K562 (cell line): ENCODE measurements around the gene LMBR1L. TPM values are rescaled to one million over a fixed set of nuclear protein-coding genes. Genes with fewer than 3 reads are reported as not detected.

Experiments
- CTCF ChIP-seq, 3 experiments: IDR thresholded peaks in 2 of 3; conservative IDR thresholded peaks in 1 of 3; 2 replicates each; pipeline ENCODE4 v1.5.1; 2011 to 2012; ENCODE audit warnings: low read length in 3 of 3, mild to moderate bottlenecking in 3 of 3, control low read depth in 2 of 3, improper control_type of control experiment in 1 of 3, inconsistent platforms in 1 of 3, low read depth in 1 of 3, mixed read lengths in 1 of 3, moderate library complexity in 1 of 3; ENCODE audit not compliant: insufficient read depth in 2 of 3
- CXXC5 ChIP-seq: fragments of 250-450 bp; sonication (Bioruptor Pico); IDR thresholded peaks from 2 replicates; pipeline ENCODE4 v1.8.0; 2022; ENCODE audit warnings: inconsistent platforms, mild to moderate bottlenecking, moderate library complexity
- DDX20 ChIP-seq: fragments of 450-650 bp; IDR thresholded peaks from 2 replicates; pipeline ENCODE4 v1.6.1; 2016; ENCODE audit warnings: missing genetic modification characterization, low read depth, mild to moderate bottlenecking, missing compliant biosample characterization, moderate library complexity
- DNMT1 ChIP-seq: fragments of 450-650 bp; IDR thresholded peaks from 2 replicates; pipeline ENCODE4 v1.6.1; 2016; ENCODE audit warnings: antibody characterized with exemption, mild to moderate bottlenecking
- E2F4 ChIP-seq: sonication (generic); formaldehyde crosslinking; IDR thresholded peaks from 2 replicates; pipeline ENCODE4 v1.8.0; 2022; ENCODE audit warnings: mild to moderate bottlenecking, low read depth, missing genetic modification reagents
- HDAC1 ChIP-seq, 2 experiments: fragments of 450-650 bp; IDR thresholded peaks; 2 replicates each; pipeline ENCODE4 v1.6.1; 2016 to 2017; ENCODE audit warnings: inconsistent platforms in 1 of 2, mild to moderate bottlenecking in 1 of 2, moderate library complexity in 1 of 2
- HMG20B ChIP-seq: fragments of 250-450 bp; sonication (Bioruptor Pico); IDR thresholded peaks from 2 replicates; pipeline ENCODE4 v1.5.0; 2021; ENCODE audit warnings: mild to moderate bottlenecking
- KAT8 ChIP-seq: fragments of 450-650 bp; IDR thresholded peaks from 2 replicates; pipeline ENCODE4 v1.6.1; 2016; ENCODE audit warnings: low read depth, mild to moderate bottlenecking
- KLF10 ChIP-seq: fragments of 250-450 bp; sonication (Bioruptor Pico); IDR thresholded peaks from 2 replicates; pipeline ENCODE4 v1.6.1; 2021; ENCODE audit warnings: matching md5 sums
- LEF1 ChIP-seq: fragments of 450-650 bp; IDR thresholded peaks from 2 replicates; pipeline ENCODE4 v1.6.1; 2016; ENCODE audit warnings: mild to moderate bottlenecking
- MIER1 ChIP-seq: fragments of 450-650 bp; IDR thresholded peaks from 2 replicates; pipeline ENCODE4 v1.6.1; 2016; ENCODE audit warnings: antibody characterized with exemption, mild to moderate bottlenecking, low read depth
- MYC ChIP-seq, 2 experiments: fragments of 250-450 bp in 1 of 2; sonication (Bioruptor Pico) in 1 of 2; IDR thresholded peaks; 2 replicates each; pipeline versions ENCODE4 v1.5.1 to v1.6.1; 2012 to 2021; ENCODE audit warnings: low read depth in 2 of 2, borderline replicate concordance in 1 of 2, improper control_type of control experiment in 1 of 2, low read length in 1 of 2, mild to moderate bottlenecking in 1 of 2, moderate library complexity in 1 of 2
- NFYB ChIP-seq: IDR thresholded peaks from 2 replicates; pipeline ENCODE4 v1.6.1; 2011; ENCODE audit warnings: mild to moderate bottlenecking, moderate library complexity; ENCODE audit not compliant: insufficient read length; ENCODE audit errors: extremely low read depth
- POLR2AphosphoS5 ChIP-seq: IDR thresholded peaks from 2 replicates; pipeline ENCODE4 v1.6.1; 2011; ENCODE audit warnings: mild to moderate bottlenecking, low read depth, low read length, moderate library complexity; ENCODE audit not compliant: control insufficient read depth, insufficient read depth
- PPARD ChIP-seq: fragments of 250-450 bp; sonication (Bioruptor Pico); IDR thresholded peaks from 2 replicates; pipeline ENCODE4 v1.8.0; 2022; ENCODE audit warnings: inconsistent platforms, mild to moderate bottlenecking, moderate library complexity
- PRMT5 ChIP-seq: sonication (generic); formaldehyde crosslinking; IDR thresholded peaks from 2 replicates; pipeline ENCODE4 v1.5.0; 2020; ENCODE audit warnings: missing genetic modification reagents
- RBM17 ChIP-seq: fragments of 200-400 bp; formaldehyde crosslinking; IDR thresholded peaks from 2 replicates; pipeline ENCODE4 v1.6.1; 2017; ENCODE audit warnings: low read depth, mild to moderate bottlenecking, low read length, borderline replicate concordance
- SP2 ChIP-seq: IDR thresholded peaks from 2 replicates; pipeline ENCODE4 v1.6.1; 2011; ENCODE audit warnings: mild to moderate bottlenecking, low read depth, low read length, moderate library complexity; ENCODE audit not compliant: poor library complexity, severe bottlenecking; ENCODE audit errors: extremely low read depth
- TCFL5 ChIP-seq: fragments of 250-450 bp; sonication (Bioruptor Pico); conservative IDR thresholded peaks from 2 replicates; pipeline ENCODE4 v1.6.1; 2021; ENCODE audit warnings: mild to moderate bottlenecking, moderate library complexity, matching md5 sums
- TRIM28 ChIP-seq: fragments of 450-650 bp; IDR thresholded peaks from 2 replicates; pipeline ENCODE4 v1.6.1; 2017
- YBX1 ChIP-seq: fragments of 450-650 bp; IDR thresholded peaks from 2 replicates; pipeline ENCODE4 v1.7.1; 2016; ENCODE audit warnings: mild to moderate bottlenecking
- ZFP1 ChIP-seq: fragments of 450-650 bp; formaldehyde crosslinking; IDR thresholded peaks from 2 replicates; pipeline ENCODE4 v1.4.0; 2020; ENCODE audit warnings: mild to moderate bottlenecking, mixed read lengths
- ZNF212 ChIP-seq: fragments of 450-650 bp; formaldehyde crosslinking; IDR thresholded peaks from 2 replicates; pipeline ENCODE4 v1.4.0; 2020; ENCODE audit warnings: mild to moderate bottlenecking
- ZNF384 ChIP-seq: IDR thresholded peaks from 2 replicates; pipeline ENCODE4 v1.6.1; 2012; ENCODE audit warnings: low read depth, low read length, improper control_type of control experiment
- ZNF75A ChIP-seq: fragments of 450-650 bp; formaldehyde crosslinking; IDR thresholded peaks from 2 replicates; pipeline ENCODE4 v1.4.0; 2020; ENCODE audit warnings: mild to moderate bottlenecking
- polyA plus RNA-seq, 8 experiments: library from polyadenylated mRNA; depleted of rRNA in 4 of 8; stranded (reverse) in 5 of 8; unstranded in 3 of 8; fragments of >200 nt; fragmentation: Nextera tagmentation in 2 of 8; fragmentation: Illumina TruSeq in 1 of 8; extraction: Ambion mirVana in 2 of 8; extraction: Trizol in 1 of 8; gene quantifications; 2 replicates each; pipeline versions ENCODE4 v1.2.1 to v1.2.3, GENCODE V29; 2011 to 2014; ENCODE audit warnings: inconsistent platforms in 1 of 8, missing spikeins in 1 of 8
- total RNA-seq, 7 experiments: library from RNA; depleted of rRNA in 6 of 7; stranded (reverse); fragments of >200 nt in 6 of 7; fragmentation: Illumina TruSeq in 2 of 7; extraction: Trizol in 2 of 7; gene quantifications; 2 replicates each; pipeline versions ENCODE4 v1.2.1 to v1.2.3, GENCODE V29; 2011 to 2021; ENCODE audit warnings: low replicate concordance in 1 of 7
- TF ChIP-seq, protein P1 (sequence below), 2 experiments: fragments of 250-450 bp in 1 of 2; fragments of 450-650 bp in 1 of 2; sonication (Bioruptor Pico) in 1 of 2; IDR thresholded peaks; 2 replicates each; pipeline versions ENCODE4 v1.6.1 to v1.8.0; 2016 to 2021; ENCODE audit warnings: mild to moderate bottlenecking in 2 of 2, moderate library complexity in 2 of 2, missing compliant biosample characterization in 1 of 2, missing genetic modification characterization in 1 of 2

LMBR1L gene
- total and polyA plus RNA-seq, 9 of the 15 experiments (the other 6 are each of a cell fraction or from before 2014, with no cell fraction given) = 2.5 to 57.0 (median 31.1) TPM

- TF ChIP-seq HMG20B (CRISPR knock-in tag) (no peak), MIER1 (no peak), TCFL5 (CRISPR knock-in tag) (no peak), E2F4 (CRISPR knock-in tag) (peak; percentile 68; the same call in 1 of the 2 replicates), YBX1 (no peak), DDX20 (tag) (no peak), PPARD (CRISPR knock-in tag) (no peak), KLF10 (CRISPR knock-in tag) (no peak), POLR2AphosphoS5 (peak; percentile 93), SP2 (no peak), ZFP1 (no peak), PRMT5 (CRISPR knock-in tag) (no peak), HDAC1 (IDR thresholded peaks at IDR 0.05) (peak in 1 of 2 experiments; percentile 86; a peak in 2 of 4 replicates), MYC (IDR thresholded peaks at IDR 0.05; ENCODE audit: low read depth, low read length) (peak; percentile 86), MYC (CRISPR knock-in tag; IDR thresholded peaks at IDR 0.05; ENCODE audit: borderline replicate concordance, low read depth) (no peak), TRIM28 (peak; percentile 59), NFYB (no peak), CTCF (IDR thresholded peaks at IDR 0.05 in 2 of 3, conservative IDR thresholded peaks at IDR 0.05 in 1 of 3; ENCODE audit: insufficient read depth in 2 of 3, low read depth in 1 of 3, low read length in 3 of 3) (peak; percentile 84 to 91 (median 85)), RBM17 (no peak), CXXC5 (CRISPR knock-in tag) (peak; percentile 96), ZNF75A (no peak), ZNF212 (CRISPR knock-in tag) (0 out of 2 replicates have a peak, but pooled peaks have one; percentile 15), DNMT1 (no peak), KAT8 (no peak), ZNF384 (peak; percentile 82), LEF1 (peak; percentile 95)
- TF ChIP-seq, protein P1, sequence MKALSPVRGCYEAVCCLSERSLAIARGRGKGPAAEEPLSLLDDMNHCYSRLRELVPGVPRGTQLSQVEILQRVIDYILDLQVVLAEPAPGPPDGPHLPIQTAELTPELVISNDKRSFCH (CRISPR knock-in tag; IDR thresholded peaks at IDR 0.05) = no peak
- TF ChIP-seq, protein P1 (tag; IDR thresholded peaks at IDR 0.05) = peak; percentile 53; the same call in 1 of the 2 replicates
These were observed 18.4 kb downstream of the LMBR1L start (continued) for GRCh38 chr12:49092086-49092815.
